GM21390 (cell line): ENCODE results near the gene KIAA1217.
"Not testable (repeated sequence)": the region's sequence is repeated elsewhere in the genome, so short reads cannot be mapped to it uniquely, and the experiment has no call there.

Experiments
- ATAC-seq: cut with Tn5 transposase; IDR thresholded peaks from one replicate; pipeline ENCODE4 v1.9.1; 2021; ENCODE audit not compliant: unreplicated experiment

The KIAA1217 gene

DNA sequence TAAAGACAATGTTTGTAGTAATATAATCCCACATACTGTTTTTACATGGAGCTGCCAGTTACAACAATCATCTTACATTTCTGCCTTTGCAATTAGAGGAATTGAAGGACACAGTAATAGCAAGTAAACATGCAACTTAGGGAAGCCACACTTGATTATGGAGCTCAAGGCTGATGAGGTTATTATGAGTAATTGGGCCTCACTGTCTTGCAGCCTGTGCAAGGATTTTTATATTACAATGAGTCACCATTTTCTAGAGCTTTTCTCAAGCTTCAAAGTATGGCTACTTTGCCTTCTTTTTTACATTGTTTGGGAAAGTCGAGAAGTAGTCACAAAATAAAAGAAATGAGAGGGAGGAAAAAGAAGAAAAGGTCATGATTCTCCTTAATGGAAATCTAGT, 226.4 kb downstream of the KIAA1217 start:
- ATAC-seq: no peak

DNA sequence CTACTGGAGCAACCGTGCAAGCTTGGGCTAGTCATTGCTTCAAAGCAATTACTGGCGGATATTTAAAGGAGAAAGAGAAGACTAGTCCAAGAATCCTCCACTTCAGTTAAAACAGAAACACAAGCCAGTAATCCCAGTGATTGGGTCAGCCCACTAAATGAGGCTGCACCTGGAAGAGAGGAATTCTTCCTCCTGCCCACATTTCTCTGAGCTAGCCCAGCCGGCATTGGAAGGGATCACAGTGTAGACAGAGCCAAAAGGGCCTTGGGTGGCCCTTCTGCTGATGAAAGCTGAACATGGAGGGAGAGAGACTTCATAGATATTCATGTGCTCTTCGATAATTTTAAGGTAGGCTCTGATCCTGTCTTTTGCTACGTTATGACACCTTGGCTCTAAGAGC, 228.4 kb downstream of the KIAA1217 start:
- ATAC-seq: no peak

DNA sequence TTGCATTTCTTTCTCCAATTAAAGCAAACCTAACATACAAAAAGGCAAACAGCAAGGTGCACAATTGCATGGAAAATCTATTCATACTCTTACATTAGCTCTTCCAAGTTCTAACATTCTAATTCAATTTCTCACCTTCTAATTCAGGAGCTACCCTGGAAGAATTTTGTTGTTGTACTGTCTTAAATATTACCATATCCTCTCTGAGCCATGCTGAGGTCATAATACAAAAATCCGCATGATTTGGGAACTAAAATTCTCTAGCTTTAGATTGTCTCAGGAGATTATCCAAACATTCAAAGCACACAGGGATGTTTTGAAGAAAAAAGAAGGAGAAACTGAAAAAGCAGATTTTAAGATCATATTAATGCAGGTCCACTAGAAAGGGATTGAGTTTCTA, 229.9 kb downstream of the KIAA1217 start:
- no peak for ATAC-seq

DNA sequence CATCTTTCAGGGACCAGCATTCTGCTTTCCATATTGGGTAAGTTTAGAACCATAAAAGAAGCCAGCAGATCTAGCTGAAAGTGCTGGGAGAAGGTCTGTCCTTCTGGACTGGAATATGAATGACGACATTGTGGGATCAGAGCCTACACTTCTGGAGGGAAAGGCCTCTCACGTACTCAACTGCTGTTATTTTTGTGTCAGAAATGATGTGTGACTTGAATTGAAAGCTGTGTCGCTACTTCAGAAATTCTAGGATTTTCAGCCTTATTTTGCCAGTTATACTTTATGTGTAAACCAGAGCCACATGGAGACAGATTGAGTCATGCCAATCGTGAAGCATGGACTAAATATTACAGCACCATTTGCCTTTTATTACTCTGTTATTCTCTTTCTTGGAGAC, 231.0 kb downstream of the KIAA1217 start:
- ATAC-seq: no peak

DNA sequence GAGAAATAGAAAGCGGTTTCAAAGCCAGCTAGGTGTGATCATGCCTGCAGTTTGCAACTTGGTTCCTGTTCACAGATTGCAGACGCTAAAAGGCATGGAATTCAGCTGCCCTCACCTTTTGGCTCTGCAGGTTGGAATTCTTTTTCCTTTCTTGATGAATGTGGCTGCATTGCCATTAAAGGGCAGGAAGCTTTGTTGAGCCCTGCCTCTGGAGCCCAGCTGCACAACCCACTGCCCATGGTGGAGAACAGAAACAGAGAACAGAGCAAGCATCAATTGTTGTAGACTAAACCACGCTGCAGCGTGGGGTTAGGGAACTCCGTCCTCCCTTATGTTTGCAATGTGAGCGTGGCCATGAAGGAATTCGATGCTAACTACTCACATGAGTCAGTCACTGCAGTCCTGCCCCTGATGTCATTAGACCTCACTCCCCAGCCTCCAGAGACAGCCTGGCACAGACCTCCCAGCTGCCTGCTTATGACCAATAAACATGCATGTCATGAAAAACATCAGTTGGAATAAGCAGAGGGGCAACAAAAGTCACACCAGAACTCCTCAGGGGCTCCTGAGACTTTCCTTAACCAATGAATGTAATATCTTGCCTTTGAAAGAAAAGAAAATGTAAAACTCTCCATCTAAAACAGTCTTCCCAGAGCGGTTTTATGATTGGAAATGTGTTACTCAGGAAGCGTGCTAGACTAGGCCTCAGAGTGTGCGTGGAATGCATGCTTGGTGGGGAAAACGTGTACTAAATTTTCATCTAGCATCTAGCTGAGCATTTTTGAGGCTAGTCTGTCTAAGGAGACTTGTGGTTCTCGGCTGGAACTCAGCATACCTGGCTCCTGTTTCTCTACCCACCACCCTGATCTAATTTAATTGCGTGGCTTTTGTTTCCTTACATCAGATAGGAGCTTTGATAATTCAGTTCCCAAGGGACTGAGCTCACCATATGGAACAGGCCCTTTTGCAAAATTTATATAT, 232.2 kb downstream of the KIAA1217 start:
- no peak for ATAC-seq

DNA sequence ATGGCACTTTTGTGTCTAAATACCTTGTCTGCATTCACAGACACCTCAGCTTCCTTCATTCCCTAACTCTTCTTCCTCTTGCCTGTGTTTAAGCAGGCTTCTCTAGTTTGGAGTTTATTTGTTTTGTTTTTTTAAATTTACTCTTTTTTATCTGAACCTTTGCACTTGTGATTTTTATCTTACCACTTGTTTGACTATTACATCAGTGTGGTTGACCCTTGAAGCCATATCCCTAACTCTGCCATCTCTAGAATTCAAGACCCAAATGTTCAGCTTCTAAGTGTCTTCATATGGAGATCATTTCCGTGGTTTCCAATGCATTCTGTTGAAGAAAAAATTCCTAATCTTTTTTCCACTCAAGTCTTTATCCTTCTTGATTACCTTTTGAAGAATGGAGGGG, 233.3 kb downstream of the KIAA1217 start:
- no peak for ATAC-seq

DNA sequence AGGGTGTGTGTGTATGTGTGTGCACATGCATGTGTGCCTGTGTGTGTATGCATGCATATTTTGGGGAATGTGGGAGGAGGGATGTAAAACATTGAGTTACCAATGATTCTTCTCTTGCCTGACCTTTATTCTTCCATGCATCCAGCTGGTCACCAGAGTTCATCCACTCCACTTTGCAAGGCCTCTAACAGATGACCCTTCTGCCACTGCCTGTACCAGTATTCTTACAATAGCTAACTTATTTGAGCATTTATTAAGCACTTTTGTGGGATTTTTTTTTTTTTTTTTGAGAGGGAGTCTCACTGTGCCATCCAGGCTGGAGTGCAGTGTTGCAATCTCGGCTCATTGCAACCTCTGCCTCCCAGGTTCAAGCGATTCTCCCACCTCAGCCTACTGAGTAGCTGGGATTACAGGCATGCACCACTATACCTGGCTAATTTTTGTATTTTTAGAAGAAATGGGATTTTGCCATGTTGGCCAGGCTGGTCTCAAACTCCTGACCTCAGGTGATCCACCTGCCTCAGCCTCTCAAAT, 233.8 kb downstream of the KIAA1217 start:
- not testable (repeated sequence) for ATAC-seq

DNA sequence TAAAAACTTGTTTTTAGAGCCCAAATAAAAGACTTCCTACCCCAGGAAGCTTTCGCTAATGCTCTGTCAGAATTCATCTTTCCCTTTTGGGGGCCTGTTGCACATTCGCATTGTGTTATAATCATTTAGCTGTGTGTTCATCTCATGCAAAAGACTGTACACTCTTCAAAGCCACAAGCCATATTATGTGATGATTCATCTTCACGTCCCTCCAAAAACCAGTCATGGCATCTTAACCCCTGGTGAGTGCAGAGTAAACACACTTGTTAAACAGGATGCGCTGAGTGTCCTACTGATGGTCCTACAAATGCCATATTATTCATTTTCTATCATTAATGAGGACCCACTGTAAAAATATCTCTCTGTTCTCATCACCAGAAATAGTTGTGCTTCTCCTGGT, 235.4 kb downstream of the KIAA1217 start:
- no peak for ATAC-seq

DNA sequence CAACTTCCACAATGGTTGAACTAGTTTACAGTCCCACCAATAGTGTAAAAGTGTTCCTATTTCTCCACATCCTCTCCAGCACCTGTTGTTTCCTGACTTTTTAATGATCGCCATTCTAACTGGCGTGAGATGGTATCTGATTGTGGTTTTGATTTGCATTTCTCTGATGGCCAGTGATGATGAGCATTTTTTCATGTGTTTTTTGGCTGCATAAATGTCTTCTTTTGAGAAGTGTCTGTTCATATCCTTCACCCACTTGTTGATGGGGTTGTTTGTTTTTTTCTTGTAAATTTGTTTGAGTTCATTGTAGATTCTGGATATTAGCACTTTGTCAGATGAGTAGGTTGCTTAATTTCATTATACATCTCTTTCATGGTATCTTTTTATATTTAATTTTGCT, 237.0 kb downstream of the KIAA1217 start:
- not testable (repeated sequence) for ATAC-seq

DNA sequence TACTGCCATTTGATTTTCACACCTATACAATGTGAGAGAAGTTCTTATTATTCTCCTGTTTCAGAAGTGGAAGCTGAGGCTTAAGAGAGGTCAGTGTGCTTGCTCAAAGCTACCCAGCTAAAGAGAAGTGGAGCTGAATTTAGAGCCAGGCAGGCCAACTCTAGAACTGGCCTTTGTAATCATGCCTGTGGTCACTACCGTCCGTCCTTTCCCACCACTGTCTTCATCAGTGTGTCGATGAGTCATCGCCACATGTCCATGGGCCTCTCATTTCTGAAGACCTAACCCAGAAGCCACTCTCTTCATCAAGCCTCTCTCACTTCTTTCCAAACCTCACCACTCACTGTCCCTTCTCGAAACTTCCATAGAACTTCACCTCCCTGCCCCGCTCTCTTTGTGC, 237.8 kb downstream of the KIAA1217 start:
- ATAC-seq: no peak

DNA sequence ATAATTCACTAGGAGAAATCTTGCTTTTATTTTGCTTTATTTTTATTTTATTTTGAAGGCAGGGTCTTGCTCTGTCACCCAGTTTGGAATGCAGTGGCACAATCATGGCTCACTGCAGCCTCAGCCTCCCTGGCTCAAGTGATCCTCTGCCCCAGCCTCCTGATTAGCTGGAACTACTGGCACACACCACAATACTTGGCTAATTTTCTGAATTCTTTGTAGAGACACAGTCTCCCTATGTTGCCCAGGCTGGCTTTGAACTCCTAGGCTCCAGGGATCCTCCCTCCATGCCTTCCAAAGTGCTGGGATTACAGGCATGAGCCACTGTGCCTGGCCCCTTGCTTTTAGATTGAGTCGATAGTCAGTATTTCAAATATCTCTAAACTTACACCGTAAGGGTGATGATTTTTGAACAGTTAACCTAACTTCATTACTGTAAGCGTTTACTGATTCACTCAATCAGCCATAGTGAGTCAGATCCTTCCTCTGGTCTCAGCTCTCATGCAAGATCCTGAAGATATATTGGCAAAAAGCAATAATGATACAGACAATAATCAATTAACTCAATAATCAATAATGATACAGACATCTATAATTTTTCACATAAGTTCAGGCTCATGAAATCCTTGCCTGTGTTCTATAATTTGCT, 239.5 kb downstream of the KIAA1217 start:
- ATAC-seq: no peak

DNA sequence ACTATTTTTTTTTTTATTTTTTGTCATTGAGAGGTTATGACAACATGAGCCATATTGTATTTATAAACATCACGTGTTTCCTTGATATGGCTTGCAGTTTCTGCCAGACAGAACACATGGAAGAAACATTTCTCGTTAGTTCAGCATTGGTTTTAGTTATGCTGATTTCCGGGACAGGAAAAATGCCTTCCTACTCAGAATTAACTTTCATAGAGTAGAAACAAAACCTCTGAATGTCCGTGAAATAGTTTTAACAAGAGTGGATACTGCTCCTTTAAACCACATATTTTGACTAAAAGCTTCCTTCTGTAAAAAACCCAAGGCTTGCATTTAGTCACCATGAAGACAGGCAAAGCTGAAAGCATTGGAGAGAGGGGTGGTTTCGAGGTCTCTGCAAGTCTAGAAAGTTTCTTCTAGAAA, 240.4 kb downstream of the KIAA1217 start:
- peak; percentile 90 for ATAC-seq

DNA sequence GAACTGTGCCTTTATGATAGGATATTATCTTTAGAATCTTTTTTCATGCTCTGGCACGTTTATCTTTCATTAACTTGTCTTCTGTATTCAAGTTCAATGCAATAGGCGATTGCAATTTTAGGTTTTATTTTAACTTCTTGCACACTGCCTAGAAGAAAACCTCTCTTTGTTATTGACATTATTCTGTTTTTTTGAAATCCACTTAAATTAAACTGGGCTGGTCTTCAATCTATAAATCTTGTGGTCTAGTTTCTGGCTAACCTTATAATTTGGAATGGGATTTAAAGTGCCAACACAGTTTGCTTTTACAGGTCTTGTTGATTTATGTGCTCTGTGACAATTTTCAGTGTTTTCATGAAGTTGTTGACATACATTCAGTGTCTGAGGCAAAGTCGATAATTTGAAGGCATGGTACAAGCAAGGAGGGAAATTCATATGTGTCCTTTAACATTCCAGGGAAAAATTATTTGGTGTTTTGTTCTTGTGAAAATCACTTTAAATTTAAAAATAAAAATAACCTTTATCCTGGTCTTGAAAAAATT, 240.9 kb downstream of the KIAA1217 start:
- no peak for ATAC-seq

DNA sequence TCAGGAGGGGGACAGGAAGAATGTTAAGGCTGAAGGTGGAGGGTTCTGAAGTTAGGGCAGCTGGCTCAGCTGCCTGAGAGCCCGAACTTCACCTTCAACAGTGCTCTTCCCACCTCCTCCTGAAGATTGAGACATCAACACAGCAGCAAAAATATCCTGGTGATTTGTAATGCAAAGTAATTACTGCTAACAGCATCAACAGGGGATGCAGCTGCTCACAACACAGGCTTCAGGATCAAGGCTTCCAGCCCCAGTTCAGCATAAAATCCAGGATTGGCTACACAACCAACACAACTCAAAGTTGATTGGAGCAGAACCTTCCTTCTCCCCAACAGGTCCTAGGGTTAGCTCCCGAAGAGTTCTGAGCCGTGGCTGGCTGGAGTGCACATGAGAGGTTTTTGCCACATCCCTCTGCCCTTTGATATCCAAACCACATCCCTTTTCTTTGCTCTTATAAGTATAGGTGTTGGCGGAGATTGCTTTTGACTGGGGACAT, 242.4 kb downstream of the KIAA1217 start:
- ATAC-seq: no peak

DNA sequence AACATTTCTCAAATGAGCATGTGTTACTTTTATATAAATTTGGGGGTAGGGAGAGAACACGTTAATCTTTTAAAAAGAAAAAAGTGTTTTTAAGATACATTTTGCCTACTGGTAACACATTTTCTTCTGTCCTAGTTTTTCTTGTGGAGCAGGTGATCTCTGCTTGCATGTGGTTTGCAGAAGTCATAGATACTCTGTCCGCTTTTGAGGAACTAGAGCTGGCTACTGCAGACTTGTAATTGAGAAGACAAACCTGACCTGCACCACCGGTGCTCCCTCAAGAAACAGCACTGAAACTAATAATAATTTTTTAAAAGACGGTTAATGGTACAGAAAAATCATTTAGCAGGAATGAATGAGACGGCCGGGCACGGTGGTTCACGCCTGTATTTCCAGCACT, 243.1 kb downstream of the KIAA1217 start:
- no peak for ATAC-seq

DNA sequence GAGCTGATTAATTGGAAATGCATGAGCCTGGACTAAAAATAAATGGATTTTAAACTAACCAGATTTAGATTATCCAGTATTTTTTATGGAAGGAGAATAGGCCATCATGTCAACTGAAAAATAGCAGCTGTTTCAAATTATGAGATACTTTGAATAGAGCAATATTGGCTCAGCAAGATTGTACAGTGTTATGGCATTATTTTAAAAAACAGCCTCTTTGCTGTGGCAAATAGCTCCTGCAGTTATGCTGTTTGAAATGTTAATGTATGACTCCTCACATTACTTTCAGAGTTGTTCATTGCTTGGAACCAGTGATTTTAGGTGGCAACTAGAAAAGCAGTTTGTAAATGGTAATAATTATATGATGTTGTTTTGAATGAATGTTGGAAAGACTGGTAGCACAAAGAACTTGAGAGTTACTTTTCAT, 244.5 kb downstream of the KIAA1217 start:
- no peak for ATAC-seq

DNA sequence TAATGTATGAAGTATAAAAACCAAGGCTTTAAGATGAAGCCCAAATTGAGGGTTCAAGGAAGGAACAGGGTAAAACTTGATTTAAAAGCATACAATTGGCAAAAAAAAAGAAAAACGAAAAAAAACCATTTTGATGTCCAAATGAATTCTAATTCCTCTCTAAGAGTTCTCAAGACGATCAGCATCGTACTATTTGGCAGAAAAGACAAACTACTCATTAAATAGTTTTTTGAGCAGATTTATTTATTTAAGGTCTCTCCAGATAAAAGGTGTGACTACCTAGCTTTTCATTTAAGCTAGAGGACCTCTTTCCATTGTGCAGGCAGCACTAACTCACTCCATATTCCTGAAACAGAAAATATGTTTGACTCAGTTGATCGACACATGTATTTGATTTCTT, 245.0 kb downstream of the KIAA1217 start:
- ATAC-seq: no peak

DNA sequence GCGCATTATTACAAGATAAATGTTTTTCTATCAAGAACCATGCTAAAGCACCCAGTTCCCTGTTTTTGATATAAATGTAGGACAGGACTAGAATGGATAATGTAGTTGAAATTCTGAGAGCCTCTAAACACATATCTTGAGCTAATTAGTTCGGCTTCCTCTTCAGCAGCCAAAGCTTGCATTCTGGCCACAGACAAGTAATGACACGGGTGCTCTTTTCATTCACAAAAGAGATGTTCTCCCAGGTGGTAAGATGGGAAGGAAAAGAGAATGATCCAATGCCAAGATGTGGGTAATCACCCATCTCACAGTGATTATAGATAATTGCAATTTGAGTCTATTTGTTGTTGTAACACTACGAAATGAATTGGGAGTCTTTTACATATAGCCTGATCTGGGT, 246.5 kb downstream of the KIAA1217 start:
- no peak for ATAC-seq

DNA sequence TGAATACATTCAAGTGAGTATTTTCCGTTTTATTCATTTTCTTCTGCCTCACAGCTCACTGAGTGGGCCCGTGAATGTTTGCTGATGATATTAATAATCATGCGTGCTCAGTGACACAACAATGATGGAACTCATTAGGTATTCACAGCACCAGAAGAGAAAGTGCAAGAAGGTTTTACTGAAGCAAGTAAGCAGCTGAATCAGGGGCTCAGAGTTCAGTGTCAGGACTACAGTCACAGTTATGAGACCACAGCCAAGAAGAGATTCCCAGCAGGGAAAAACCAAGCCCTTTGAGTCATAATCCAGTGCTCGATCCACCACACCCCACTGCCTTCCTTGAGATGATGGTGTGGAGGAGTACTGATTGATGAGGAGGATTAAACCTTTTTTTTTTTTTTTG, 247.4 kb downstream of the KIAA1217 start:
- no peak for ATAC-seq

DNA sequence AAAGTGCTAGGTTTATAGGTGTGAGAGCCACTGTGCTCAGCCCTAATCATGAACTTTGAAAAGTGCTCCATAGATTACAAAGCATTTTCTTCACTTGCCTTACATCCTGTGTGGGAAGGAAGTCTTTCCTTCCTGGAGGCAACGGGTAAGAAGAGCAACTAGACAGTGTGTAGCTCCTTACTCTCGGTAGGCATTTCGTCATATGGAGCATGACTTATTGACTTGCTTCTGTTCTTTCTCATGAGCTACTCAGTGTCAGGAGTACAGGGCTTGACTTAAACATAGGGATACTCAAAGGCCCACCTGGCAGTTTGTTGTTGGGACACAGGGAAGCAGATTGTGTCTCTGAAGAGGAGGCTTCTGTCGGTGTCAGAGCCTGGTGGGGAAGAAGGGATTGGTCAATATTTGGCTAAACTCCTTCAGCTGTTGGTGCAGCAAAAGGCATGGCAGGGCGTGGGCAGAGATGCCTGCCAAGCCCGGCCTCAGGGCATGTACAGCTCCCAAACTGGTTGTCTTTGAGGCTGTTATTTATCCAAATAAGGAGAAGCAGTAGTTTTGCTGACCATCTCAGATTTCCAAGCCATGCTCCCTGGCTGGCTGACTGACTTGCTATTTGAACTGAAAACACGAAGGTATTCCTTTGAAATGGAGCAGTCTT, 248.9 kb downstream of the KIAA1217 start:
- no peak for ATAC-seq

DNA sequence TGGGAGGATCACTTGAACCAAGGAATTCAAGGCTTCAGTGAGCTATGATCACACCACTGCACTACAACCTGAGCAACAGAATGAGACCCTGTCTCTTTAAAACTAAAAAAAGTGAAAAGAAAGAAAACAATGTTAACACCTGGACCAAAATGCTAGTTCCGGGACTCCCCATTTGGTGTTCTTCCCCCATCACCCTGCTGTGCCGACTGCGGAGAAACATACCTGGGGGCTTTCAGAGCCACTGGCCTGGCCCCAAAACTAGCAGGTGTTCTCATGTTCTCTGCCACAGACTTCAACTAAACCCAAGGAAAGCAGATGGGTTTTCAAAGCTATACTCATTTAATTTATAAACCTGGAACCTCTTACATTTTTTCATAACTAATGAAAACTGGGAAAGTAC, 250.9 kb downstream of the KIAA1217 start:
- ATAC-seq: no peak
